Kidney epithelial cell (primary cell): ENCODE results near the gene SCAMP4. TPM values are rescaled to one million over a fixed set of nuclear protein-coding genes. Genes with fewer than 3 reads are reported as not detected.

Experiments used
- DNase-seq: peaks from one replicate; pipeline ENCODE4 v3.0.0-alpha.2; 2010; ENCODE audit warnings: low read depth
- H3K27me3 ChIP-seq: 2 replicates; pipeline ENCODE4 v1.6.0; 2011; ENCODE audit warnings: low read length; ENCODE audit not compliant: control insufficient read depth, insufficient read depth
- H3K36me3 ChIP-seq: 2 replicates; pipeline ENCODE4 v1.5.1; 2011; ENCODE audit warnings: low read length; ENCODE audit not compliant: control insufficient read depth, insufficient read depth
- H3K4me3 ChIP-seq: 2 replicates; pipeline ENCODE4 v1.5.1; 2011; ENCODE audit warnings: low read depth, mild to moderate bottlenecking, control low read depth, low read length
- total RNA-seq: library from RNA; depleted of rRNA; stranded (reverse); fragments of >200 nt; gene quantifications from 2 replicates; pipeline ENCODE4 v1.2.3, GENCODE V29; 2015
- TF ChIP-seq, protein P1 (sequence below): IDR thresholded peaks from 2 replicates; pipeline ENCODE4 v1.5.1; 2011; ENCODE audit warnings: mild to moderate bottlenecking, moderate library complexity, low read length, control low read depth, inconsistent platforms; ENCODE audit not compliant: insufficient read depth, poor library complexity, severe bottlenecking

SCAMP4 gene
- total RNA-seq, 1 donor from 2014 or later: 178 TPM

DNA sequence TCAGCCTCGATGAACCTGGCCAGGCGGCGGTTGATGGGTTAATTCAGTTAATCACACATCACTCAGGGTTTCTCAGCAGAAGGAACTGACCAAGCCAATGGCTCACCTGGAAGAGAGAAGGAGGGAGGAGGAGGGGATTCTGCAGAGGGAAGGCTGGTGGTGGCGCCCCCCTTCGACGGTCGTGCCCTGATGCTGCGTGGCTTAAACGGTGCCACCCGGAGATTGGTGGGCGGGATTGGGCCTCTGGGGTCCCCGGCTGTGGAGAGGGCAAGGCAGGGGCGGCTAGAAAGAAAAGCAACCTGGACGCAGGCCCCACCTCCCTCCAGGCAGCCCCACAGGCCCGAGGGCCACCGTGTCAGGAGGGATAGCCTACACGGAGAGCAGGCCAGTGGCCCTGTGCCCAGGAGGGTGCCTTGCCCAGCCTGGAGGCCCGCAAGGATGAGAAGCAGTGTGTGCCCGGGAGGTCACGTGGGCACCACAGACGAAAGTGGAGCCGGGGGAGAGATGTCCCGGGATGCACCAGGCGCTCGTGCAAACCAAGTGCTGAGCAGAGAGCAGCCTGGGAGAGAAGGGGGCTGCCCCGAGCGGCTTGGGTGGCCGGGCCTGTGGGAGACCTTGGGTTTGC, 51.8 kb downstream of the SCAMP4 start:
- TF ChIP-seq, protein P1, sequence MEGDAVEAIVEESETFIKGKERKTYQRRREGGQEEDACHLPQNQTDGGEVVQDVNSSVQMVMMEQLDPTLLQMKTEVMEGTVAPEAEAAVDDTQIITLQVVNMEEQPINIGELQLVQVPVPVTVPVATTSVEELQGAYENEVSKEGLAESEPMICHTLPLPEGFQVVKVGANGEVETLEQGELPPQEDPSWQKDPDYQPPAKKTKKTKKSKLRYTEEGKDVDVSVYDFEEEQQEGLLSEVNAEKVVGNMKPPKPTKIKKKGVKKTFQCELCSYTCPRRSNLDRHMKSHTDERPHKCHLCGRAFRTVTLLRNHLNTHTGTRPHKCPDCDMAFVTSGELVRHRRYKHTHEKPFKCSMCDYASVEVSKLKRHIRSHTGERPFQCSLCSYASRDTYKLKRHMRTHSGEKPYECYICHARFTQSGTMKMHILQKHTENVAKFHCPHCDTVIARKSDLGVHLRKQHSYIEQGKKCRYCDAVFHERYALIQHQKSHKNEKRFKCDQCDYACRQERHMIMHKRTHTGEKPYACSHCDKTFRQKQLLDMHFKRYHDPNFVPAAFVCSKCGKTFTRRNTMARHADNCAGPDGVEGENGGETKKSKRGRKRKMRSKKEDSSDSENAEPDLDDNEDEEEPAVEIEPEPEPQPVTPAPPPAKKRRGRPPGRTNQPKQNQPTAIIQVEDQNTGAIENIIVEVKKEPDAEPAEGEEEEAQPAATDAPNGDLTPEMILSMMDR: peak; percentile 11
- Histone ChIP-seq H3K36me3 (peaks cover under 1% of the 10 kb centered on the region), H3K4me3 (no peak overlapping the region), H3K27me3 (no peaks in the 10 kb centered on the region)
- DNase-seq: no peak

DNA sequence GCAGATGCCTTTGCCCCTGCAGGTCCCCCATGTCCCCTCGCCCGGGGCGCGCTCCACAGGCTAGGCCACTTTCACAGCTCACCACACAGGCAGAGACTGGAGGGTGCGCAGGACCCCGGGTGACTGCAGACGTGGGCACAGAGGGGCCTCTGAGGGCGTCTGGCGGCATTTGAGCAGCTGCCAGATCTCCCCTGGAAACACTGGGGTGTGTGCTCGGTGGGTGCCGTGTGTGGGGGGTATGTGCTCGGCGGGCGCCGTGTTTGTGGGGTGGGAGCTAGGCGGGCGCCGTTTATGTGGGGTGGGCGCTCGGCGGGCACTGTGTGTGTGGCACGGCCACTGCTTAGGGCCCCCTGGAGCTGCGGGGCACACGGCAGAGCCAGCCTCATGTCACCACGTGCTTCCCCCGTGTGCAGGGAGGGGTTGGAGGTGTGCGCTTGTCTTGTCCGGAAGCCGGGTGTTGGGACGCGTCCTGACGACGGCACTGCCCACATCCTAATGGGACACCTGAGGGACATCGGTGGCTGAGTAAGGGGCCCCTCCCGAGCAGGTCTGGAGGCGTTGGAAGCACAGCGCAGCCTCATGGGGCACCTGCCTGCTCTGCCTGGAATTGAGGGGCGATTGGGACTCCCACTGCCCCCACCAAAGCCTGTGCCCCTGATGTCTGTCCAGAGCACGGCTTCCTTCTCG, 52.5 kb downstream of the SCAMP4 start:
- DNase-seq: no peak
- no peaks in the 10 kb centered on the region for H3K36me3 ChIP-seq

GRCh38 chr19:1959928-1960589, 54.9 kb downstream of the SCAMP4 start:
- no peak overlapping the region for H3K4me3 ChIP-seq
- H3K36me3 ChIP-seq: no peaks in the 10 kb centered on the region
- TF ChIP-seq, protein P1: no peak
- DNase-seq: no peak
- H3K27me3 ChIP-seq: no peaks in the 10 kb centered on the region

More for the DNA sequence above, 52.5 kb downstream of the SCAMP4 start:
- Histone ChIP-seq H3K4me3 (no peak overlapping the region), H3K27me3 (no peaks in the 10 kb centered on the region)
- TF ChIP-seq, protein P1: no peak

GRCh38 chr19:1961000-1961883, 56.0 kb downstream of the SCAMP4 start:
- TF ChIP-seq, protein P1: no peak
- Histone ChIP-seq H3K27me3 (no peaks in the 10 kb centered on the region), H3K4me3 (no peak overlapping the region), H3K36me3 (no peaks in the 10 kb centered on the region)
- DNase-seq: peak; percentile 51

GRCh38 chr19:1962674-1963073, 57.5 kb downstream of the SCAMP4 start:
- Histone ChIP-seq H3K27me3 (no peaks in the 10 kb centered on the region), H3K36me3 (no peaks in the 10 kb centered on the region), H3K4me3 (no peak overlapping the region)
- TF ChIP-seq, protein P1: no peak
- DNase-seq: no peak
